K562 (cell line): ENCODE measurements around the gene LCN1. TPM values are rescaled to one million over a fixed set of nuclear protein-coding genes. Genes with fewer than 3 reads are reported as not detected.

Source experiments
- ATAC-seq: fragments of 200-7000 bp; cut with Tn5 transposase; 3 replicates; pipeline ENCODE4 v1.9.1; 2020; ENCODE audit warnings: moderate library complexity
- BruUV-seq: library from RNA; stranded (reverse); fragments of 400-500 nt; replicated peaks from 2 replicates; lab custom pipeline; 2021; lab: Mats Ljungman, UMichigan
- CTCF ChIA-PET: fragments of 300-600 bp; formaldehyde crosslinking; extraction: SDS; loops from one replicate; lab custom pipeline; 2021; ENCODE audit warnings: low intra/inter-chr PET ratio; lab: Yijun Ruan, JAX
- POLR2A ChIA-PET: fragments of 300-600, 350-650 bp; sonication (Branson Sonifier 250); formaldehyde crosslinking; extraction: SDS; loops from one replicate; lab custom pipeline; 2021; ENCODE audit warnings: antibody characterized with exemption, inconsistent platforms; lab: Yijun Ruan, JAX
- DNase-seq, 4 experiments: peaks; one replicate each; pipeline versions ENCODE4 v3.0.0 to v3.0.0-alpha.2; 2011 to 2018; ENCODE audit warnings: low spot score in 3 of 4, mixed read lengths in 3 of 4; ENCODE audit errors: extremely low read depth in 1 of 4
- FAIRE-seq: peaks from 2 replicates; lab custom pipeline; 2011; peaks lifted over from hg19 to GRCh38; lab: Jason Lieb, UNC
- H2AFZ ChIP-seq: 2 replicates; pipeline ENCODE4 v1.6.0; 2011; ENCODE audit warnings: low read depth, low read length, control low read depth, inconsistent platforms
- H3K27ac ChIP-seq: fragments of 200-600 bp; 3 replicates; pipeline ENCODE4 v1.8.0; 2011; ENCODE audit warnings: low read depth, mild to moderate bottlenecking, control low read depth, inconsistent platforms, low read length, moderate library complexity, mixed read lengths; ENCODE audit errors: extremely low read depth
- H3K27me3 ChIP-seq, 2 experiments: fragments of 300-600 bp in 1 of 2; 2 replicates in 1 of 2; 3 replicates in 1 of 2; pipeline versions ENCODE4 v1.6.0 to v1.8.0; 2011; ENCODE audit warnings: inconsistent platforms in 2 of 2, low read length in 2 of 2, mild to moderate bottlenecking in 1 of 2, mixed read lengths in 1 of 2, moderate library complexity in 1 of 2; ENCODE audit not compliant: control insufficient read depth in 2 of 2, insufficient read depth in 2 of 2
- H3K36me3 ChIP-seq: fragments of 300-600 bp; 3 replicates; pipeline ENCODE4 v1.8.0; 2011; ENCODE audit warnings: mild to moderate bottlenecking, low read length, inconsistent platforms; ENCODE audit not compliant: control insufficient read depth, insufficient read depth
- H3K4me1 ChIP-seq, 2 experiments: fragments of 200-600 bp in 1 of 2; replicated peaks in 1 of 2; 2 replicates in 1 of 2; 3 replicates in 1 of 2; pipeline versions ENCODE4 v1.5.1 to v1.8.0; 2011; ENCODE audit warnings: inconsistent platforms in 2 of 2, low read length in 2 of 2, mild to moderate bottlenecking in 1 of 2, mixed read lengths in 1 of 2, moderate library complexity in 1 of 2; ENCODE audit not compliant: control insufficient read depth in 2 of 2, insufficient read depth in 2 of 2
- H3K4me2 ChIP-seq: 2 replicates; pipeline ENCODE4 v1.6.1; 2011; ENCODE audit warnings: low read length, control low read depth, inconsistent platforms, mixed read lengths; ENCODE audit not compliant: insufficient read depth
- H3K4me3 ChIP-seq: fragments of 200-600 bp; sonication (generic), shearing (Covaris generic); 2 replicates; pipeline ENCODE4 v1.5.1; 2016; ENCODE audit warnings: control low read depth, inconsistent platforms
- H3K79me2 ChIP-seq: fragments of 200-600 bp; 3 replicates; pipeline ENCODE4 v1.8.0; 2011; ENCODE audit warnings: low read length, inconsistent platforms; ENCODE audit not compliant: control insufficient read depth, insufficient read depth
- H3K9ac ChIP-seq, 2 experiments: 2 replicates each; pipeline versions ENCODE4 v1.6.0 to v1.6.1; 2011; ENCODE audit warnings: low read depth in 2 of 2, low read length in 2 of 2, control low read depth in 1 of 2, inconsistent platforms in 1 of 2, mild to moderate bottlenecking in 1 of 2, mixed read lengths in 1 of 2; ENCODE audit not compliant: insufficient read depth in 1 of 2
- H3K9me1 ChIP-seq: one replicate; pipeline ENCODE4 v1.6.0; 2011; ENCODE audit warnings: inconsistent platforms, mild to moderate bottlenecking, low read length, moderate library complexity; ENCODE audit not compliant: control insufficient read depth, insufficient read depth
- H3K9me3 ChIP-seq: replicated peaks from 2 replicates; pipeline ENCODE4 v1.5.1; 2011; ENCODE audit warnings: low read depth, low read length, inconsistent platforms; ENCODE audit not compliant: control insufficient read depth, insufficient read depth
- H4K20me1 ChIP-seq: replicated peaks from 2 replicates; pipeline ENCODE4 v1.6.1; 2011; ENCODE audit warnings: low read length, inconsistent platforms, mixed read lengths; ENCODE audit not compliant: control insufficient read depth, insufficient read depth
- CREB1 ChIP-seq, 2 experiments: sonication (generic) in 1 of 2; formaldehyde crosslinking in 1 of 2; IDR thresholded peaks; 2 replicates each; pipeline versions ENCODE4 v1.6.1 to v1.8.0; 2012 to 2022; ENCODE audit warnings: inconsistent platforms in 1 of 2, mild to moderate bottlenecking in 1 of 2, missing genetic modification reagents in 1 of 2, moderate library complexity in 1 of 2
- IRF9 ChIP-seq: fragments of 450-650 bp; IDR thresholded peaks from 2 replicates; pipeline ENCODE4 v1.6.1; 2016; ENCODE audit warnings: missing biosample characterization, missing genetic modification characterization
- L3MBTL2 ChIP-seq: fragments of 450-650 bp; IDR thresholded peaks from 2 replicates; pipeline ENCODE4 v1.6.1; 2016; ENCODE audit warnings: mild to moderate bottlenecking, moderate library complexity
- MYBL2 ChIP-seq, 2 experiments: fragments of 450-650 bp in 1 of 2; sonication (generic) in 1 of 2; formaldehyde crosslinking in 1 of 2; IDR thresholded peaks; 2 replicates each; pipeline versions ENCODE4 v1.6.1 to v1.8.1; 2017 to 2022; ENCODE audit warnings: borderline replicate concordance in 1 of 2, inconsistent platforms in 1 of 2, low read depth in 1 of 2, mild to moderate bottlenecking in 1 of 2, missing genetic modification reagents in 1 of 2, moderate library complexity in 1 of 2
- ZKSCAN1 ChIP-seq: fragments of 150-350 bp; IDR thresholded peaks from 2 replicates; pipeline ENCODE4 v1.6.1; 2016; ENCODE audit warnings: low read depth, low read length
- WGBS: fragments of 100-300 bp; shearing (Covaris generic); methylation state at CpG from one replicate; pipeline ENCODE4 v1.1.6; 2016; ENCODE audit warnings: low coverage, mixed read lengths; ENCODE audit not compliant: insufficient coverage; ENCODE audit errors: missing lambda C conversion rate; 5-methylcytosine and 5-hydroxymethylcytosine counted together
- in situ Hi-C: fragments of 300-500 bp; cut with MboI; formaldehyde crosslinking; loops from 4 replicates; pipeline ENCODE4 v1.15.0; 2018; ENCODE audit warnings: inconsistent platforms, mixed read lengths
- intact Hi-C: fragments of 100-400 bp; cut with micrococcal nuclease; formaldehyde crosslinking; loops from 2 replicates; pipeline ENCODE4 v1.14.2; 2022
- polyA plus RNA-seq, 8 experiments: library from polyadenylated mRNA; depleted of rRNA in 4 of 8; stranded (reverse) in 5 of 8; unstranded in 3 of 8; fragments of >200 nt; fragmentation: Nextera tagmentation in 2 of 8; fragmentation: Illumina TruSeq in 1 of 8; extraction: Ambion mirVana in 2 of 8; extraction: Trizol in 1 of 8; gene quantifications; 2 replicates each; pipeline versions ENCODE4 v1.2.1 to v1.2.3, GENCODE V29; 2011 to 2014; ENCODE audit warnings: inconsistent platforms in 1 of 8, missing spikeins in 1 of 8
- total RNA-seq, 7 experiments: library from RNA; depleted of rRNA in 6 of 7; stranded (reverse); fragments of >200 nt in 6 of 7; fragmentation: Illumina TruSeq in 2 of 7; extraction: Trizol in 2 of 7; gene quantifications; 2 replicates each; pipeline versions ENCODE4 v1.2.1 to v1.2.3, GENCODE V29; 2011 to 2021; ENCODE audit warnings: low replicate concordance in 1 of 7
- TF ChIP-seq, protein P1 (sequence below): fragments of 450-650 bp; formaldehyde crosslinking; IDR thresholded peaks from 2 replicates; pipeline ENCODE4 v1.4.0; 2022; ENCODE audit warnings: missing genetic modification characterization

Gene LCN1
- total and polyA plus RNA-seq, 9 of the 15 experiments (the other 6 are each of a cell fraction or from before 2014, with no cell fraction given): not detected

- DNase-seq (no peak), FAIRE-seq (no peak), ATAC-seq (no peak)
- Histone ChIP-seq H3K4me3 (no peak overlapping the region), H3K36me3 (no peaks in the 10 kb centered on the region), H2AFZ (no peak overlapping the region), H3K27me3 (peaks cover 15 to 42% of the 10 kb centered on the region in 2 experiments; a peak in 4 of 5 replicates), H3K27ac (no peak overlapping the region), H3K9me3 (no peaks in the 10 kb centered on the region), H3K9me1 (no peaks in the 10 kb centered on the region), H3K4me1 (peaks cover 0 to 13% of the 10 kb centered on the region in 2 experiments; a peak in 1 of 5 replicates), H3K79me2 (no peaks in the 10 kb centered on the region), H3K9ac (no peak overlapping the region), H4K20me1 (no peaks in the 10 kb centered on the region), H3K4me2 (no peak overlapping the region)
- in situ Hi-C loops: no loop called here
- no TSS peak for BruUV-seq
- TF ChIP-seq, protein P1, sequence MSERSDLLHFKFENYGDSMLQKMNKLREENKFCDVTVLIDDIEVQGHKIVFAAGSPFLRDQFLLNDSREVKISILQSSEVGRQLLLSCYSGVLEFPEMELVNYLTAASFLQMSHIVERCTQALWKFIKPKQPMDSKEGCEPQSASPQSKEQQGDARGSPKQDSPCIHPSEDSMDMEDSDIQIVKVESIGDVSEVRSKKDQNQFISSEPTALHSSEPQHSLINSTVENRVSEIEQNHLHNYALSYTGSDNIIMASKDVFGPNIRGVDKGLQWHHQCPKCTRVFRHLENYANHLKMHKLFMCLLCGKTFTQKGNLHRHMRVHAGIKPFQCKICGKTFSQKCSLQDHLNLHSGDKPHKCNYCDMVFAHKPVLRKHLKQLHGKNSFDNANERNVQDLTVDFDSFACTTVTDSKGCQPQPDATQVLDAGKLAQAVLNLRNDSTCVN (CRISPR knock-in tag): peak; percentile 17; the same call in 1 of the 2 replicates
- no peak for TF ChIP-seq ZKSCAN1
- ChIA-PET POLR2A (no interaction called here), CTCF (no interaction called here)
- WGBS: 0% methylated on average over 1 of the region's 1 CpG
- intact Hi-C loops: no loop called here
Measured at GRCh38 chr9:135573124-135573523, 51.9 kb downstream of the LCN1 start.

- no peak overlapping the region for H3K27ac ChIP-seq
- H3K9ac ChIP-seq: 0 out of 4 replicates have a peak overlapping the region, but pooled peaks of 1 of the 2 experiments have one; percentile 48
- H3K79me2 ChIP-seq: no peaks in the 10 kb centered on the region
- FAIRE-seq: no peak
- H3K27me3 ChIP-seq: peaks cover 12 to 41% of the 10 kb centered on the region in 2 experiments; a peak in 4 of 5 replicates
- ChIA-PET CTCF (no interaction called here), POLR2A (interaction anchor here (0.6 kb wide), 2 partner anchors 32 to 86 kb away, joined by 3 read pairs; no protein-coding TSS in a partner anchor)
- H3K9me1 ChIP-seq: no peaks in the 10 kb centered on the region
- no peak overlapping the region for H3K4me2 ChIP-seq
- ATAC-seq: 0 out of 3 replicates have a peak, but pooled peaks have one; percentile 31
- H3K36me3 ChIP-seq: no peaks in the 10 kb centered on the region
- no peak for DNase-seq
- BruUV-seq: no TSS peak
- in situ Hi-C loops: no loop called here
- 1% methylated on average over 14 of the region's 14 CpGs for WGBS
- peaks cover 0 to 13% of the 10 kb centered on the region in 2 experiments; a peak in 1 of 5 replicates for H3K4me1 ChIP-seq
- no peak overlapping the region for H2AFZ ChIP-seq
- H4K20me1 ChIP-seq: no peaks in the 10 kb centered on the region
- intact Hi-C loops: no loop called here
- H3K9me3 ChIP-seq: no peaks in the 10 kb centered on the region
- H3K4me3 ChIP-seq: no peak overlapping the region
- peak; percentile 36; the same call in 1 of the 2 replicates for TF ChIP-seq L3MBTL2
- no peak for TF ChIP-seq MYBL2 (IDR thresholded peaks at IDR 0.05; ENCODE audit: low read depth)
- no peak for TF ChIP-seq MYBL2 (CRISPR knock-in tag; IDR thresholded peaks at IDR 0.05; ENCODE audit: borderline replicate concordance)
- TF ChIP-seq CREB1 (IDR thresholded peaks at IDR 0.05): peak; percentile 59
- TF ChIP-seq CREB1 (CRISPR knock-in tag; IDR thresholded peaks at IDR 0.05): peak; percentile 47; the same call in 1 of the 2 replicates
- no peak for TF ChIP-seq IRF9
Measured at GRCh38 chr9:135574331-135574730, 53.1 kb downstream of the LCN1 start.
